Purkinje cell (primary cell): Measurements from ENCODE around the gene FHOD3. TPM values are rescaled to one million over a fixed set of nuclear protein-coding genes. Genes with fewer than 3 reads are reported as not detected.

ENCODE experiments used
- polyA plus RNA-seq: library from polyadenylated mRNA; unstranded; fragments of >200 nt; fragmentation: Nextera tagmentation; gene quantifications from 2 replicates; pipeline ENCODE4 v1.2.1, GENCODE V29; 2014

The FHOD3 gene
- polyA plus RNA-seq, result 17.2 and 25.6 TPM in 2 replicates

GRCh38 chr18:36297417-36298125 is at the start of gene FHOD3:
Gene FHOD3, plus strand, starts transcription at chr18:36297713. Its CDS starts 123 bp downstream, at chr18:36297836.

DNA sequence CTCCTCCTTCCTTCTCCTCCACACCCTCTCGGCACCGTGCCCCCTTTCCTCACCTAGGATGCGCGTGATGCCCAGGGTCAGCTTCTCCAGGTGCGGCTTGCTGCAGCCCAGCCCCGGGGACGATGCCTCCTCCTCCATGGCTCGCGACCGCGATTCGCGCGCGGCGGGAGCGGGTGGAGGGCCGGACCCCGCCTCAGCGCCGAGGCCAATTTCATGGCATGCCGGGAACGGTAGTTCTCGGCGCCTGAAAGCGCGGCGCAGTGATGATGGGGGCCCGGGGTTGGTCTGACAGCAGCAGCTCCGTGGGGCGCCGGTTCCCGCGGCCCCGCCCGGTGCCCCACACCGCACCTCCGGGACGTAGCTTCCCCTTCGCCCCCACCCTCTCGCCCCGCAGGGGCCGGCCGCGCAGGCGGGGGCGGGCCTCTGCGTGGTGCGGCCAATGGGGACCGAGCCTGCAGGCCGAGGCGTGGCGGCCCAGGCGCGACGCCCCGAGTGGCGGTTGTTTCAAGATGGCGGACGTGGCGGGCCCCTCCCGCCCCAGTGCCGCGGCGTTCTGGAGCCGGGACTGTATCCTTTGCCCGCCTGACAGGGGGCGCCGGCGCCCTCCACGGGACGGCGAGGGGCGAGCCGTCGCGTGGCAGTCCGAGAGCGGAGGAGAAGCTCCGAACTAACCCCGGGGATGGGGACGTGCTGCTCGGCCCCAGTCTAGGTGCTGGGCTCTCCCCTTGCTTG is 531.3 kb downstream of the FHOD3 start, which contains the start of the genes KIAA1328 and TPGS2:
KIAA1328 (plus strand) TSS at position 498 of the 732 bp plus-strand sequence; CDS start at position 510, 12 bp downstream.
TPGS2 (minus strand) TSS at position 373 of the 732 bp plus-strand sequence; CDS start at position 138, 235 bp downstream.

Other genes with a start within 250 kb of the FHOD3 start
- 58.4 and 72.6 TPM in 2 replicates for gene RPRD1A, start 230.2 kb upstream of the FHOD3 start, polyA plus RNA-seq
- gene SLC39A6, start 168.4 kb upstream of the FHOD3 start, polyA plus RNA-seq, result 72.4 and 75.3 TPM in 2 replicates
- 72.5 and 84.5 TPM in 2 replicates for gene ELP2, start 167.8 kb upstream of the FHOD3 start, polyA plus RNA-seq
- not detected in 2 replicates for gene MOCOS, start 110.2 kb upstream of the FHOD3 start, polyA plus RNA-seq